Measurements from ENCODE around the gene PASK.

Gene PASK

DNA sequence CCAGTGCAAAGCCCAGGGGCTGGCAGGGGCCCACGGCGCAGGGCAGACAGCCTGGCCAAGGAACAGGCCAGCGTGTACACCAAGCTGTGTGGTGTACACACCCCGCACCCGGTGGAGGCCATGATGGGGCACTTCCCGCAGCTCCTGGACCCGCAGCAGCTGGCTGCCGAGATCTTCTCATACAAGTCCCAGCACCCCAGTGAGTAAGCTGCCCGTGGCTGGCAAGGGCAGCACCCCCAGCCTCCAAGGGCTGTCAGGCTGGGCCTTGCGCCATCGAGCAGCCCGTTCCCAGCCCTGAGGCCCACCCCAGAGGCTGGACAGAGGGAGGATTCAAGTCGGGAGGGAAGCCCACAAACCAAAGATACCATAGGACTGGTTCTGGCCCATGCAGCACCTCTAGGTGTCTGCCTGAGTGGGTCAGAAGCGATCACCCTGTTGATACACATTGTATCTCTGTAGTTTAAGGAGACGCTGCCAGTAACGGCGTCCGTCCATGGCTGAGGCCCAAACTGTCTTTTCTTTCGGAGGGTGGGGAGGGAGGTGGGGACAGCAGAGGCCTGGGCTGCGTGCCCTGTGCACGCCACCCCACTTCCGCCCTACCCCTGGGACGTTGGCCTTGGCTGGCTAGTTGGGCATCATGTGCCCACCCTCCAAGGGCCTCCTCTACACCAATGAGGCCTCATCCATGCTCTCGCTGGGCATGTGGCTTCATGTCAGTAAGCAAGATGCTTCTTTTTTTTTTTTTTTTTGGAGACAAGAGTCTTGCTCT, 30.4 kb downstream of the PASK start:
- TF ChIP-seq CTCF (IDR thresholded peaks at IDR 0.05; ENCODE audit: low read depth, low read length) = no peak
- DNase-seq (ENCODE audit: low read depth, low spot score) = no peak
- H3K4me3 ChIP-seq (ENCODE audit: low read depth, low read length) = no peak overlapping the region
- in situ Hi-C loops (cut with HindIII; ENCODE audit: low sequenced_read_pairs) = no loop called here

- in situ Hi-C loops (cut with HindIII; ENCODE audit: low sequenced_read_pairs) = no loop called here
- TF ChIP-seq CTCF (IDR thresholded peaks at IDR 0.05; ENCODE audit: low read depth, low read length) = no peak
- H3K4me3 ChIP-seq (ENCODE audit: low read depth, low read length) = no peak overlapping the region
- DNase-seq (ENCODE audit: low read depth, low spot score) = no peak
These were observed 32.4 kb downstream of the PASK start for GRCh38 chr2:241116606-241117560.

GRCh38 chr2:241115361-241115760, 33.9 kb downstream of the PASK start:
- no peak overlapping the region for H3K4me3 ChIP-seq (ENCODE audit: low read depth, low read length)
- in situ Hi-C loops (cut with HindIII; ENCODE audit: low sequenced_read_pairs) = no loop called here
- TF ChIP-seq CTCF (IDR thresholded peaks at IDR 0.05; ENCODE audit: low read depth, low read length) = no peak
- no peak for DNase-seq (ENCODE audit: low read depth, low spot score)

DNA sequence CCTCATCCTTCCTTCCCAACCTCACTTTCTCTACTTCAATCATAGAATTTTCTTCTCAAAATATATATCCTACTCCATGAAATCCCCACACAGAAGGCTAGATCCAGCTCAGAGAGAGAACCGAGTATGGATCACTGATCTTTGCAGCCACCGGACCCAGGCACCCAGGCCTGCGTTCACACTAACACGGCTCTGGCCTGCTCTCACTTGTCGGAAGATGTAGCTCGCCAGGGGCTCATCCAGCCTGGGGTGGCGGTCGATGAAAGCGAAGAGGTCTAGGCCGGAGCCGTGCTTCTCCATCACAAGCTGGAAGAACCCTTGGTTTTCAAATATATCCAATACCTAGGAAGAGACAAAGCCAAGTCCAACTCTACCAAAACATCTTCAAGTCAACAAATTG, 34.4 kb downstream of the PASK start:
- H3K4me3 ChIP-seq (ENCODE audit: low read depth, low read length) = no peak overlapping the region
- in situ Hi-C loops (cut with HindIII; ENCODE audit: low sequenced_read_pairs) = no loop called here

DNA sequence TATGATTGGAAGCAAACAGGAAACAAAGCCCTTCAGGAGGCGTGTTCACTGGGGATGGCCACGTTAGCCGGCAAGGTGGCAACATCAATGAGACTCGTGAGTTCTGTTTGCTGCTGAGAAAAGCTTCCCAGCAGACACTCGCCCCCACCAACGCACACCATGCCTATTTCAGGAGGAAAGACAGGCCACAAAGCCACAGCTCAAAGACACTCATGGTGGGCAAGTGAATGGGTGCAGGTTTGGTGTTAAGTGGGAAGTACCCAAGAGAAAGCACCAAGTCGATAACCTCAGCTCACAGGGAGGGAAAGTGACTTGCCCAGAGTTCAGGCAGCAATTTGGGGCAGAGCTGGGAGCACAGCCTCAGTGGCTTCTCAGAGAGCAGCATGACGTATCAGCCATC, 36.7 kb downstream of the PASK start:
- no peak for DNase-seq (ENCODE audit: low read depth, low spot score)
- in situ Hi-C loops (cut with HindIII; ENCODE audit: low sequenced_read_pairs) = no loop called here
- no peak overlapping the region for H3K4me3 ChIP-seq (ENCODE audit: low read depth, low read length)
- TF ChIP-seq CTCF (IDR thresholded peaks at IDR 0.05; ENCODE audit: low read depth, low read length) = no peak

More for the DNA sequence above, 34.4 kb downstream of the PASK start:
- TF ChIP-seq CTCF (IDR thresholded peaks at IDR 0.05; ENCODE audit: low read depth, low read length) = no peak
- DNase-seq (ENCODE audit: low read depth, low spot score) = no peak

DNA sequence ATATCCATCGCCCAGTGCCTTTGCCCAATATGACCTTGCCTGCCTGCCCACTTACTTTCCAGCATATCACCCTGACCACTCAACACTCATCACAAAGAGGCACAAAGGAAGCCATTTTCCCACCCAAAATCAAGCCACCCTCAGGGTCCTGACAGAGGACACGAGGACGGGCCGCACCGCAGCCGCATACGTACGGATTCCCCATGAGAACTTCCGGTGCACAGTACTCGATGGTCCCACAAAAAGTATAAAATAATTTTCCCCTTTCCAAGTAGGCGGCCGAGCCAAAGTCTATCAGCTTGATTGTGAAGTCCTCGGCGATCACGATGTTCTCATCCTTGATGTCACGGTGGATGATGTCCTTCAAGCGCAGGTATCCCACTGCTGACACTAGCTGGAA, 37.2 kb downstream of the PASK start:
- in situ Hi-C loops (cut with HindIII; ENCODE audit: low sequenced_read_pairs) = no loop called here
- no peak for TF ChIP-seq CTCF (IDR thresholded peaks at IDR 0.05; ENCODE audit: low read depth, low read length)
- no peak for DNase-seq (ENCODE audit: low read depth, low spot score)
- no peak overlapping the region for H3K4me3 ChIP-seq (ENCODE audit: low read depth, low read length)

Data from astrocyte of the spinal cord (primary cell).